Activated CD8-positive, alpha-beta T cell treated with anti-CD3 and anti-CD28 coated beads, Interleukin-2, amount 10 ng/mL, durations not matched to agents 7 days and 5 days (primary cell): ENCODE results near the gene KLHDC3. TPM values are rescaled to one million over a fixed set of nuclear protein-coding genes. Genes with fewer than 3 reads are reported as not detected.

ENCODE experiments used
- ATAC-seq: fragments of 150-1000 bp; cut with Tn5 transposase; one replicate; pipeline ENCODE4 v1.10.0; 2021; ENCODE audit warnings: moderate library complexity
- CTCF ChIA-PET: fragments of 350-600 bp; sonication (Branson Sonifier 250); formaldehyde crosslinking; loops from one replicate; lab custom pipeline; 2021; ENCODE audit warnings: antibody characterized with exemption; lab: Charles Lee
- POLR2A ChIA-PET: fragments of 350-600 bp; sonication (Branson Sonifier 250); formaldehyde crosslinking; loops from one replicate; lab custom pipeline; 2021; ENCODE audit warnings: antibody characterized with exemption; lab: Charles Lee
- DNase-seq: peaks from one replicate; pipeline ENCODE4 v3.0.0-alpha.2; 2020
- H3K27ac Mint-ChIP-seq: one replicate; pipeline ENCODE4 v1.8.0; 2021; ENCODE audit warnings: mild to moderate bottlenecking, mixed read lengths
- H3K27me3 Mint-ChIP-seq: one replicate; pipeline ENCODE4 v1.8.0; 2021; ENCODE audit warnings: low read depth, mixed read lengths
- H3K36me3 Mint-ChIP-seq: one replicate; pipeline ENCODE4 v1.8.0; 2021; ENCODE audit warnings: low read depth, mixed read lengths
- H3K4me1 Mint-ChIP-seq: one replicate; pipeline ENCODE4 v1.8.0; 2021; ENCODE audit warnings: low read depth, mixed read lengths
- H3K4me3 Mint-ChIP-seq: one replicate; pipeline ENCODE4 v1.8.0; 2021; ENCODE audit warnings: mild to moderate bottlenecking, mixed read lengths
- H3K9me3 Mint-ChIP-seq: one replicate; pipeline ENCODE4 v1.8.0; 2022; ENCODE audit warnings: mixed read lengths; ENCODE audit not compliant: insufficient read depth
- total RNA-seq, 2 experiments: library from RNA; stranded (reverse); gene quantifications; one replicate each; pipeline ENCODE4 v1.2.3, GENCODE V29; 2021

The KLHDC3 gene
- total RNA-seq, 2 experiments from 2014 or later = 75.4 to 76.0 TPM

DNA sequence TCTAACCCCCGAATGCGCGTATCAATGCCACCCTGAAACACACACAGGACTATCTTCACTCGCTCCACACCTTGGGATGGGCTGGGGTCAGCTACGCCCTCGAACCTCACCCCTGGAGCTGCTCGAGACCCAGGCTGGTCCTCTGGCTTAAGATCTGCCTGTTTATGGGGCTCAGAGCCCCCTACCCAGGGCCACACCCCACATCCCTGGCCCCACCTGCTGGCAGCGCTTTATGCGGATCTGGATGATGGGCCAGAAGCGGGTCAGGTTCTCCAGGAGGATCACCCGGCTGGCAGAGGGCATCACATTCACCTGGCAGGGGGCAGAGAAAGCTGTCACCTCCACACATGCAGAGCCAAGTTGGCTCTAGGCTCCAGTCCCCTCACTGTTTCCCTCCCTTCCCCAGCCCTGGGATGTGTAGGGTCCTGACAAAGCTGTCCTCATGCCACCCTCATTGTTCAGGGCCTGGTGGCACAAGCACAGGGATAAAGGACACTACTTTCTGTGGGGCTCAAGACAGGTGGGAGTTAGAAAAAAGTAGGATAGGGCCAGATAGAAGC, 31.4 kb downstream of the KLHDC3 start:
- DNase-seq = no peak
- ChIA-PET CTCF (no interaction called here), POLR2A (interaction anchor here (1.2 kb wide), 1 partner anchor 24 kb away, joined by 4 read pairs; the partner anchor contains the start of gene RRP36)
- Mint-ChIP-seq H3K4me3 (no peak overlapping the region), H3K4me1 (peaks cover 4% of the 10 kb centered on the region), H3K9me3 (no peaks in the 10 kb centered on the region), H3K27ac (no peak overlapping the region), H3K36me3 (peaks cover 17% of the 10 kb centered on the region), H3K27me3 (no peaks in the 10 kb centered on the region)
- ATAC-seq = no peak

DNA sequence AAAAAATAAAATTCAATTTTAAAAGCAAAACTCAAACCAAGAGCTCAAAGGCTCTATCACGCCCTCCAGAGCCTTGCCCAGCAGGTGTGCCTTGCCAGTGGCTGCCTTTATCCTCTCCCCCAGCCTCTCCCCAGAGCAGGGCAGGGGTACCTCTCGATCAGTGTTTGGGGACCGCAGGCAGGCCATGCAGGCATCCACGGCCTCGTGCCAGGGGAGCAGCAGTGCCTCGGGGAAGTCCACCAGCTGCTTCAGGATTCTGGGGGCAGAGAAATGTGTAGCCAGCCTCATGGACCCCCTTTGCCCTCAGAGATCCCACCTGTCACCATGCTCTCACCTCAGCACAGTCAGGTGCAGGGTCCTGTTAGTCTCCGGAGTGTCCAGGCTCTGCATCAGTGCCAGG, 33.9 kb downstream of the KLHDC3 start:
- no peak for ATAC-seq
- Mint-ChIP-seq H3K27me3 (no peaks in the 10 kb centered on the region), H3K4me1 (peaks cover 23% of the 10 kb centered on the region), H3K27ac (no peak overlapping the region), H3K4me3 (no peak overlapping the region), H3K9me3 (no peaks in the 10 kb centered on the region), H3K36me3 (peaks cover 20% of the 10 kb centered on the region)
- POLR2A ChIA-PET = no interaction called here
- CTCF ChIA-PET = interaction anchor here (1.6 kb wide), 1 partner anchor 14 kb away, joined by 4 read pairs; no protein-coding TSS in a partner anchor
- no peak for DNase-seq

DNA sequence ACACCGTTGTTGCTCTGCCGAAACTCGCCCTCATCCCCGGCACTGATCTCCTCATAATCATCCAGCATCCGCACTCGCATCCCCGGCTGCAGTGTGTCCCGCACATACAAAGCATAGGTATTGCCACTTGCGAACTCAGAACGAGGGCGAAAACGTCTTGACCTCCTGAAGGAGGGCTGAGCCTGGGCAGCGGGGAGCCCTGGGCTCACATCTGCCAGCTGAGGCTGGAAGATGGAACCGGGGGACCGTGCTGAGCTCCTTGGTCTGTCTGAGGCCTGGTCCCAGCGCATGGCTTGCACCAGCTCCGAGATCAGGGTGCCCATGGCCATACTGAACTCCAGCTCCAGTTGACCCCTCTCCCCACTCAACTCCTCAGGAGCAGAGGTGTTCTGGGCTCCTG, 36.9 kb downstream of the KLHDC3 start:
- Mint-ChIP-seq H3K9me3 (no peaks in the 10 kb centered on the region), H3K27ac (no peak overlapping the region), H3K4me3 (no peak overlapping the region), H3K27me3 (no peaks in the 10 kb centered on the region), H3K4me1 (peaks cover 34% of the 10 kb centered on the region), H3K36me3 (peaks cover 32% of the 10 kb centered on the region)
- DNase-seq = no peak
- ChIA-PET POLR2A (no interaction called here), CTCF (no interaction called here)
- ATAC-seq = no peak

DNA sequence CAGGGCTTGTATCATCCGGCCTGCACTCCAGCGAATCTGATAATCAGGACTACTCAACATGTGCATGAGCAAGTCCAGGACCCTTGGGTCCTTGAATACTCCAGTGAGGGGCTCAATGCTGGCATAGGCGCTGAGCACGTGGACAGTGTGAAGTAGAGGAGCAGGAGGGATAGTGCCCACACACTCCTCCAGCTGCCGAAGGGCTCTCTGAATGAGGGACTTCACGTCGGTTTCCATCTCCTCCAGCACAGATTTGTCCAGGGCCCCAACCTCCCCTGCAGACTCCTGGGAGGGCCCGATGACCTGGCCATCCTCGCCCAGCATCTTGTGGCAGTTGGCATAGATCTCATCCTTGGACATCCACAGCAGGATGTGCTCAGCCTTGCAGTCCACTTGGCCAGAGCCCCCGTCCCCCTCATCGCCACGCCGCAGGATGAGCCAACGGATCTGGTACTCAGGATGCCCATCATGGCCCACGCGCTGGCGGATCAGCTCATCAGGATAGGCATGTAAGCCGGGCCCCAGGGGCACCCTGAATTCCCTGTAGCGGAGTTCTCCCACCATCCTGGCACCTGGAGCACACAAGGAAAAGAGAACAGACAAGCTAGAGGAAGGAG, 38.3 kb downstream of the KLHDC3 start:
- no peak for DNase-seq
- no peaks in the 10 kb centered on the region for H3K9me3 Mint-ChIP-seq
- ChIA-PET CTCF (interaction anchor here (1.5 kb wide), 1 partner anchor 92 kb away, joined by 5 read pairs; no protein-coding TSS in a partner anchor), POLR2A (interaction anchor here (0.6 to 1.7 kb wide), 2 partner anchors 40 to 74 kb away, joined by 3 to 12 read pairs; partner anchors contain the start of gene PEX6)
- no peak for ATAC-seq
- peak overlapping the region; percentile 90 for H3K4me3 Mint-ChIP-seq
- peak overlapping the region; percentile 99 for H3K27ac Mint-ChIP-seq
- peaks cover 34% of the 10 kb centered on the region for H3K4me1 Mint-ChIP-seq
- H3K27me3 Mint-ChIP-seq = no peaks in the 10 kb centered on the region
- H3K36me3 Mint-ChIP-seq = peaks cover 36% of the 10 kb centered on the region

DNA sequence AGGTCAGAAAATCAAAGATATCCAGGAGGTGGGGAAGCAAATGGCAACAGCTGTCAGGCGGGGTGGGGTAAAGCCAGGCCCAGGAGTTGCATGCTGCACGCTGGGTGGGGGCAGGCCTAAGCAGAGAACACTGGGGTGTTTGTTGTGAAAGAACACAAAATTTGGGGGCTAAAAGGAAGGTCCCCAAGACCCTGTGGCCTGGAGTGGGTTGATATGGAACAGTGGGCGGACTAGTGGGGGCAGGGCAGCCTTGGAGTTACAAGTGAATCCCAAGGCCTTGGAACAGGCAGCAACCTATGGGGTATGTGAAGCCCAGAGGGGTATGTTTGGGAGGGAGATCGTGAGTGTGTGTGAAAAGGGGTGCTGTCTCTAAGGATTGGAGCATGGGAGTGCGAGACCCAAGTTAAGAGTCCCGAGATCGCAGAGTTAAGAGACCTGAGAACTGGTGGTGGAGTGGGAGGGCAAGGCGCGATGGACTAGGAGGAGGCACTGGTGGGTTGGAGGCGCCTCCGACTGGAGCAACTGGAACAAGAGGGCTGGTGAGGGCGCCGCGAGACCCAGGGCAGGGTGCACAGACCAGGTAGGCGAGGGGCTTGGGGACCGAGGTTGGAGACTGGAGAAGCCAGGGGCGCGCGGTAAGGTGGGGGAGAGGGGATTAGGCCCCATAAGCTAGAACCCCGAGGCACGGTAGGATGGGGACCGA, 38.9 kb downstream of the KLHDC3 start:
- Mint-ChIP-seq H3K4me3 (peak overlapping the region; percentile 90), H3K36me3 (peaks cover 41% of the 10 kb centered on the region), H3K9me3 (no peaks in the 10 kb centered on the region), H3K27me3 (no peaks in the 10 kb centered on the region), H3K27ac (peak overlapping the region; percentile 99), H3K4me1 (peaks cover 40% of the 10 kb centered on the region)
- ChIA-PET POLR2A (interaction anchor here (1.0 to 1.7 kb wide), 6 partner anchors 13 to 173 kb away, joined by 3 to 12 read pairs (median 4); partner anchors contain the start of genes CNPY3, PEX6, RPL7L1 and RRP36), CTCF (interaction anchor here (0.9 to 1.8 kb wide), 4 partner anchors 32 to 123 kb away, joined by 3 to 5 read pairs (median 4); partner anchors contain the start of genes CNPY3, PPP2R5D and RRP36)
- DNase-seq (peak; percentile 37), ATAC-seq (peak; percentile 40)

DNA sequence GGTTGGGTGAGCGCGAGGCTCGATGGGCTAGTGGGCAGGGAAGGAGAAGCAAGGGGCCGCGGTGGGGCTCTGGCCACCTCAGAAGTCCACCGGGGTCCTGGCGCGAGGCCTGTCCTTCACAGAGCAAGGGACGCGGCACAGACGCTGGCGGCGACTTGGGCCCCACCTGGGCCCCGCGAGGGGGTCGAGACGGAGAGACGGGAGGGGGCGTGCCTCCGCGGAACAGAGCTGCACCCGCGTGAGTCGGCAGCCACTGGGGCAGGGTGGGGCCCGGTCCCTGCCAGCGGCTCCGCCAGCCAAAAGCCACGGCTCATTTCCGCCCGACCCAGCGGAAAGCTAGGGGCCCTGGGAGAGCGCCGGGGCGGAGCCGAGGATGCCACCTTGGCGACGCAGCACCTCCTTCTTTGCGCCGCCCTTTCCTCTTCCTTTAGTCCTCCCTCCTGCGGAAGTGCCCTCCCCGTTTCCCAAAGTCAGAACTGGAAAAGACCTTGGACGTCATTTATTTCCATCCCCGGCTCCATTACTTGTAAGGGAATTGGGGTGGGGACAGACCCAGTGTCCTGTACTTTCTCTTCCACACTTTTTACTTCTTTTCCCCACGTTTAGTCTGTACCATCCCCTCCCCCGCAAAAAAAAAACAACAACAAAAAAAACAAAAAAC, 39.6 kb downstream of the KLHDC3 start, which contains the start of gene CUL7:
Gene CUL7, minus strand, starts transcription at position 307 of the 661 bp plus-strand sequence. CDS start 1,063 bp downstream, outside the sequence.
- peak within 1 kb of the TSS; percentile 99 for H3K27ac Mint-ChIP-seq
- ChIA-PET POLR2A (interaction anchor here (0.6 to 1.7 kb wide), 11 partner anchors 10 to 307 kb away, joined by 3 to 12 read pairs (median 4); partner anchors contain the start of genes CNPY3, PEX6, RPL7L1 and RRP36), CTCF (interaction anchor here (0.7 to 1.8 kb wide), 5 partner anchors 32 to 124 kb away, joined by 3 to 7 read pairs (median 4); partner anchors contain the start of genes CNPY3, KLHDC3, PPP2R5D and RRP36)
- peaks cover 46% of the 10 kb centered on the region for H3K4me1 Mint-ChIP-seq
- peaks cover 46% of the 10 kb centered on the region for H3K36me3 Mint-ChIP-seq
- peak; percentile 94 for DNase-seq
- no peaks in the 10 kb centered on the region for H3K9me3 Mint-ChIP-seq
- H3K4me3 Mint-ChIP-seq = peak within 1 kb of the TSS; percentile 90
- peak; percentile 99 for ATAC-seq
- H3K27me3 Mint-ChIP-seq = no peaks in the 10 kb centered on the region

DNA sequence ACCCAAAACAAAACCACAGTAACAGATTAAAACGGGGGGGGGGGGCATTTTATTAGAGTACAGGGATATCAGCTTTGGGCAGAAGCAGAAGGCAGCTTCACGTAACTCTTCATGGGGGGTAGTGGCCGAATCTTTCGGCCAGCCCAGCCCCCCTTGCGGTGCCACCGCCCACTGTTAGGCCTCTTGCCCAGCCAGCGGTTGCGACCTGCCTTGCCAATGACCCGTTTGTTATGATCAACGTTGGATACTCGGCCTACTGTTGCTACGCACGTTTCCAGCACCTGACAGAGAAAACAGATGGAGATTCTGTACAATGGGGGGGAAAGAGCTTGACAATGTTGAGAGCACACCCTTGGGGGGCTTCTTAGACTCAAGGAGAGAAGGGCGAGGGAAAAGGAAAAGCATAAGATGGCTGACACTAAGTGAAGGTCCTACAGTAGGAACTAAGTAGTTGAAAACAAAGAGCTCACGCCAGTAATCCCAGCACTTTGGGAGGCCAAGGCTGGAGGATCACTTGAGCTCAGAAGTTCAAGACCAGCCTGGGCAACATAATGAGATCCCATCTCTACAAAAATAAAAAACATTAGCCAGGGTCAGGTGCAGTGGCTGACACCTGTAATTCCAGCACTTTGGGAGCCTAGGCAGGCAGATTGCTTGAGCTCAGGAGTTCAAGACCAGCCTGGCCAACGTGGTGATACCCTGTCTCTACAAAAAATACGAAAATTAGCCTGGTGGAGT, 40.3 kb downstream of the KLHDC3 start:
- ChIA-PET POLR2A (interaction anchor here (0.6 to 1.7 kb wide), 16 partner anchors 10 to 967 kb away, joined by 3 to 12 read pairs (median 4); partner anchors contain the start of genes CNPY3, KLHDC3, MEA1 and PEX6), CTCF (interaction anchor here (0.7 to 1.8 kb wide), 8 partner anchors 9 to 1183 kb away, joined by 3 to 9 read pairs (median 4); partner anchors contain the start of genes CNPY3, KLHDC3, PPP2R5D and RRP36)
- Mint-ChIP-seq H3K27ac (peak overlapping the region; percentile 99), H3K4me1 (peaks cover 50% of the 10 kb centered on the region), H3K36me3 (peaks cover 44% of the 10 kb centered on the region), H3K27me3 (no peaks in the 10 kb centered on the region), H3K9me3 (no peaks in the 10 kb centered on the region), H3K4me3 (peak overlapping the region; percentile 90)
- no peak for DNase-seq
- ATAC-seq = no peak

DNA sequence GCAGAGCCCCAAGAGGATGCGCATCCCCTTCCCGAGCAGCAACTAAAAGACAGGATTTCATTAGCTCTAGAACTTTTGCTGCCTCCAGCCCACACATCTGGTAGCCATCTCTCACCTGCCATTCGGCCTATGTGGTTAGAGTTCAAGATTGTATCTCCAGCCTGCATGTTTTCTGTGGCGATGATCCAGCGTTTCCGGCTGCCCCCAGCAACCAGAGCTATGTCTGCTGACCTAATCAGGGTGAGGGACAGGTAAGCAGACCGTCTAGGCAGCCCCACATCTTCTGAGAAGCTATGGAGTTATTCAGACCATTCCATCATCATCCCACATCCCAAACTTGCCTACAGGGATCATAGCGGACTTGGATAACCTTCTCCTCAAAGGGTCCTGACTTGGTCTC, 41.9 kb downstream of the KLHDC3 start:
- no peak overlapping the region for H3K4me3 Mint-ChIP-seq
- H3K4me1 Mint-ChIP-seq = peaks cover 49% of the 10 kb centered on the region
- no peak for DNase-seq
- H3K36me3 Mint-ChIP-seq = peaks cover 36% of the 10 kb centered on the region
- H3K9me3 Mint-ChIP-seq = no peaks in the 10 kb centered on the region
- CTCF ChIA-PET = interaction anchor here (0.9 kb wide), 1 partner anchor 42 kb away, joined by 3 read pairs; no protein-coding TSS in a partner anchor
- H3K27me3 Mint-ChIP-seq = no peaks in the 10 kb centered on the region
- no peak for ATAC-seq
- POLR2A ChIA-PET = interaction anchor here (1.7 kb wide), 1 partner anchor 76 kb away, joined by 9 read pairs; no protein-coding TSS in a partner anchor
- no peak overlapping the region for H3K27ac Mint-ChIP-seq

DNA sequence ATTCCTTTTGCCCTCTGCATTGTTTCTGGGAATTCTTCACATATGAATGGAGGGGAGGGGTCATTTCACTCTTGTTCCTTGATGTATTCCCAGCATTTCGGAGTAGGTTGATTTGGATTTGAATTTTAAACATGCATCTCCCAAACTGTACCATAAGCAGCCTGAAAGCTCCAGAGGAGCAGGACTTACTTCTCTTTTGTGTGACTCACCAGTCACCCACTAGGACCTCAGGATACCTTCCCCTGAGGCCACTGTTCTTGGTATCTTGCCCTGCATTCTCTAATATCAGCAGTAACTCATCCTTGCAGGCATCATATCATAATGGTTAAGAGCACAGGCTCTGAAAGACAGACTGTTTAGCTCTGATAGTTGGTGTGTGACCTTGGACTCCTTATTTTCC, 44.5 kb downstream of the KLHDC3 start:
- DNase-seq (no peak), ATAC-seq (no peak)
- ChIA-PET CTCF (interaction anchor here (1.4 to 1.5 kb wide), 2 partner anchors 45 to 84 kb away, joined by 4 to 8 read pairs; partner anchors contain the start of genes KLHDC3 and MEA1), POLR2A (interaction anchor here (0.8 to 1.3 kb wide), 3 partner anchors 74 to 85 kb away, joined by 3 to 6 read pairs (median 5); partner anchors contain the start of gene PPP2R5D)
- H3K27ac Mint-ChIP-seq = peak overlapping the region; percentile 98
- H3K4me3 Mint-ChIP-seq = peak overlapping the region; percentile 95
- peaks cover 27% of the 10 kb centered on the region for H3K36me3 Mint-ChIP-seq
- H3K4me1 Mint-ChIP-seq = peaks cover 32% of the 10 kb centered on the region
- no peaks in the 10 kb centered on the region for H3K27me3 Mint-ChIP-seq
- no peaks in the 10 kb centered on the region for H3K9me3 Mint-ChIP-seq
